Measurements from ENCODE around the gene MTMR3.
"Not testable (repeated sequence)": the region's sequence is repeated elsewhere in the genome, so short reads cannot be mapped to it uniquely, and the experiment has no call there.

The MTMR3 gene

DNA sequence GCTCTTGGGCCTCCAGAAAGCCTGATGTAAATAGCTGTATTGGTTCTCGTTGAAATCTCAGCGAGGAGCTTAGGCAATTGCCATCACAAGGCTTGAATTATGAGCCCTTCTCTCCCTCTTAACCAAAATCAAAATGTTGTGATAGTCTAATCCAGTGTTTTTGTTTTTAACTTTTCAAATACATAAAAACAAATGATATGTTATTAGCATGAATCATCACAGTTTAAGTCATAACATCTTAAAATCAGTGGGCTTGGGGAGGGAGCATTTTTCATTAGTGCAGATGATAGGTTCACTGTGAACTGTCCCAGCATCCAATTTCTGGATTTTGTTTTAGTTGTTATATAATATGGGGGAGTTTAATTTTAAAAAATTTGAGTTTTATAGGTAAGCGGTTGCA is 148.4 kb downstream of the MTMR3 start:
- no peak for DNase-seq

DNA sequence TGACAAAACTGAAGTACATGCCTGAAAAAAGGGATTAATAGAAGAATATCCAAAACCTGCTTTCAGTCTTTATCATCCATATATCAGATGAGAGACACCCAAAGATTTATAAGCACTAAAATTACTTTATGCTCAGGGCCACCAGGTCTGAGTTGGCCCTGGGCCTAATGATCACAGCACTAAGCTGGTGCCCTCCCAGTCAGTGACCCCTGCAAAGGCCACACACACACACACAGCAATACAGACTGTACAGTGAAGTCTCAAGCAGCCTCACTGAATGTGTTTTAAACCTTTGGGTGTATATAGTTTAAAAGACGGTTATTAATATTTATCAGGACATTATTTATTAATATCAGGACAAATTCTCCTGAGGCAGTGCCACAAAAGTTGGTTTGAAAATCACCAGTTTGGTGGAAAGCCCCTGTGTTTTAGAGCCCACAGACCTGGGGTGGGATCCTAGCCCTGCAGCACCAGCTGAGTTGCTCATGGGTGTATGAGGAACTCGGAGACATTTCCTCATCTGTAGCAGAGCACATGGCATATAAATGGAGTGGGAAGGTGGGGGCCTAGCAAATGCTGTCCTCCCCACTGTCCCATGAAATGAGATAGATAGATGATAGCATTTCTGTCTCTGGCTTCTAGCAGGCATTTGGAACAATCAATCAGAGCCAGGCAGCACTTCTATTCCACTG is 148.9 kb downstream of the MTMR3 start:
- DNase-seq, result no peak

DNA sequence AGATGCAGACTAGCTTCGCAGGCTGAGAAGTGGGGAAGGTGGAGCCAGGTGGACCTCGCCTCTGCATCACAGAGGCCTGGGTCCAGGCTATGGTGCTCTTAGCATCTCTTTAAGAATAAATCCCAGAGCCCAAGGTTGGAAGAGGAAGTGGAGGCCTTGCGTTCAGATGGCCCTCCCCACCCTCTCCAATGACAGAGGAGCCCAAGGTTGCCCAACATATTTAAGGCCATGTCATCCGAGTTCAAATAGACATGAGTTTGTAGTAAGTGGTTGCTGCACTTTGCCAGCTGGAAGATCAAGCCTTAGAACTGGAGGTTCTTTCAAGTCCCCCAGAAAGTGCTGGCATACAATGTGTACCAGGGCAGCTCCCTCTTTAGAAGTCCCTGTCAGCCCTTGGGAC is 150.2 kb downstream of the MTMR3 start:
- no peak for DNase-seq

DNA sequence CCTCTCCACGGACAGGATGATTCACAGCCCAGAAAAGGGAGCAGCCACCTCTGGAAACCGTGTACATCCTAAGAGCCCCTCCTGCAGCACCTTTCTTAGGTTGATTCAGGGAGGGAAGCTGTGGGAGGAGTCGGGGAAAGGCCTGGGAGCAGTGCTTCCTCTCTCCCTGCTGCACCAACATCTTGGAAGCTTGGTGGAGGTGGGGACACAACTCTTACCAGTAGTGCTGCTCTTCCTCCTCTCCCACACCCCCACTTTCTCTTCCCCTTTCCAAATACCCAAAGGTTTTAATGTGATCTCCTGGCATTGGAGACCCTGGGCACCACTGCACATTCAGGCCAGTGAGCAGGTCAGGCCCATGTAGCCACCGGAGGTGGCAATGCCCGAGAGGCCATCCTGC is 150.9 kb downstream of the MTMR3 start:
- DNase-seq, result no peak

DNA sequence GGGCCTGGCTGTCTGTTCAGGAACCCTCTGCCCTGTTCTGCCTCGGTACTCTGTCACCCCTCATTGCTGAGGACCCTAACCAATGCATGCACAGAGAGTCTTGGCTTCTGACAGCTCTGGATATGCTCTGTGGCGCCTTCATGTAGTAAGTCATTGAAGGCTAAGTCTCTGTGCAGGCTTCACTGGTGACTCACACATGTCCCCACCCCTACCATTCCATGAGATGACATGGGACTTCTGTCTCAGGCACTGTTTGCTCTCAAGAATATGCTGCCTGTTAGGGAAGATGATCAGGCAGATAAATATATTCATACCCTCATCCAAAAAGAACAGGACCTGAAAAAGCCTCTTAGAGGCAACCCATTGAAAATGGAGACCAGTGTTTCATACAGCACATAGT is 153.7 kb downstream of the MTMR3 start:
- DNase-seq, result no peak

DNA sequence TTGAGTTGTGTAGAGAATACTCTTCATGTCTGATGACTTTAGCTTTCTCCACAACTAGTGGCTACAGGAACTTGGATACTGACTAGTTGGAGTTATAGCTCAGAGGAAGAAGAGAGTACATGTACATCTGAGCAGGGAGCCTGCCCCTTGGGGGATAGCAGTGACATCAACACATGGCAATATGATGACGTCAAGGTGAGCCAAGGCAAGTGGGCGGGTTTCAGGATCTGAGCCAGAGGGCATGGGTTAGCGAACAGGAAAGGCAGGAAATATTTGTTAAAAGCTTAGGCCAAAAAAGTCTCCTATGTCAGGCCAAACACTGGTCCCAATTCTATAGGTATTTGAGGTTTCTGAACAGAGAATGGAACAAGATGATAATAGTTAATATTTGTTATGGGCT is 155.2 kb downstream of the MTMR3 start:
- DNase-seq, result no peak

DNA sequence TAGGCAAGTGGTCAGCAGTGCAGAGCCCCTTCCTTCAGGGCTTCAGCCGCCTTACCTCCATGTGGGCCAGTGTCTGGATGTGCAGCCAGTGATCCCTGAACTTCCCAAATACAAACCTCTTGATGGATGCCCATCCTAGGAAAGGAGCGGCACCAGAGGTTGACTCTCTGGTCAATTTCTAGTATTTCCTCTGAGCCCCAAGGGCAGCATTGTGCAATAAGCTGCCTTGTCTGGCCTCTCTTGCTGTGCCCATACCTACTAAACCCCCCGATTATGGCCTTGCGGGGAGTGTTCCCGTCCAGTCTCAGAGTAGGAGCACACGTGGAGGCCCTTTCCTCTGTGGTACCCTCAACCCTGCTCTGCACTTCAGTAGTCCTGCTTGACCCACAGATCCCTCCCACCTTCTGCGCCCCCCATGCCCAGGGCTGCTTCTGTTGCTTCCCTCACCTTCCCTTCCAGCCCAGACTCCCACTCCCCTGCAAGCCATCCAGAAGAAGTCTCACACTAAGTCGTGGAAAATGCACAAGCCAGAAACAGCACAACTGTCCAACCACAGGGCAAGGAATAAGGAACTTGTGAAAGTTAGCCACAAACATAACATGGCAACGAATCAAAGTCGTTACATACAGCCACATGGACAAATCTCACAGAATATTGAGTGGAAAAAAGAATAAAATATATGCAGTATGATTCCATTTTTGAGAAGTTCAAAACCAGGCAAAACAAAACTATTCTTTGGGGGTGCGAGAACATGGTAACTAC is 157.7 kb downstream of the MTMR3 start:
- no peak for DNase-seq

DNA sequence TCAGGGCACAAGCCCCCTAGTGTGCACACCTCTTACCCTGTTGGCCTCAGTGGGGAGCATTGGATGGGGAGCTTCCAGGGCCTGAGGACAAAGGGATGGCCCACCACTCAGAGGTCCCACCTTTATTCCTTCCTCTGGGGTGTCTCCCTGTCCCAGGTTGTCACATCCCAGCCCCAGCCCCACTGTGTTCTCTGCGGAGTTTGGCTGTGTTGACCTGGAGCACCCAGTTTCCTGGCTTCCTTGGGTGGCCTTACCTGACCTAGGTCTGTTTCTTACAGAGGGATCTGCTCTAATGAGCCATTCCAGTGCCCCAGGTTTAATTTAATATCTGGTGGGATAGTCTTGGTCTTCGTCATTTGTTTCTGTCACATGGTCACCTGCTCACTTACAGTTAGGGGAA is 158.5 kb downstream of the MTMR3 start:
- no peak for DNase-seq

DNA sequence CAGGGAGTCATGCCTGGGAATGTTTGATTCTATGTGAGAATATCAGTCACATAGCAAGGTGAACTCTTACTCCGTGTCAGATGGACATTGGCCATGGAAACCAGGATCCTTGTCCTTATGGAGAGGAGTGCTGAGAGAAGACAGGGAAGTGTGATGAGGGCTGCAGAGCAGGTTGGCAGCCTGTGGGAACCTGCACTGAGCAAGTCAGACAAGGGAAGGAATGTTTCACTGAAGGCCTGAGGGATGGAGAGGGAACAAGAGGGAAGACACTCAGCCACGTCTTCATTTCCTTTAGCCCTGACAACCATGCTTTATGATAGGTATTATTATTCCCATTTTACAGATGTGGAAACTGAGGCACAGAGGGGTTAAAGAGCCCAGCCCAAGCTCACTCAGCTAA is 158.9 kb downstream of the MTMR3 start:
- no peak for DNase-seq

DNA sequence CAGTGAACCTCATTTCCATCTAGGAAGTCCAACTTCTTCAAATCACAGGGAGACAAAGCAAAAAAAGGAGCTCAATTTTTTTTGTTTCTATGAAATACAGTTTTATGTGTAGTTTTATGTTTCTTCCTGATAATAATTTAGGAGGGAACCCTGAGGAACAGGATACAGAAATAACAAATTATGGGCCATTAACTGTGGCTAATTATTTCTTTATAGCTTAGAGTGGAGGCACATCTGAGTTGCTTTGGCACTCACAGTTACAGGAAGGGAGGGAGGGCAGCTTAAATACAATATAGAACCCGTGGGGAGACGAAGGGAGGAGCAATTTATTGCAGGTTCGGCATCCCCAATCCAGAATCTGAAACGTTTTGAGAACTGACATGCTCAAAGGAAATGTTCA is 160.2 kb downstream of the MTMR3 start:
- DNase-seq, result no peak

DNA sequence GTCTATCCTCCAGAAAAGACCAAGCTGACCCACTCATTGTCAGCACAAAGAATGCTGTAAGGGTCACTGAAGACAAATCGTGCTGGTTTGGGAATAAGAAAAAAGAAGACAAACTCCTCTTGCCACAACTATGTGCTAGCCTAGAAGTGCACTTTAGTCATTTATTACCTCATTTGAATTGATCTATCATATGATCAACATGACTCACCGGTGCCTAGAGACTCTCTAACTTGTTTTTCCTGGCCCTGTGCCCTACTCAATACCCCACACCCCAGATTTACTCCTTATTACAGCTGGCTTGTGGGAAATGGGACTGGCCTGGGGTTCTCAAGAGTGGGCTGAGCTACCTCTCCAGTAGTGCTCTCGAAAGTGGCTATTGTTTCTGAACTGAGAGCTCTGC is 161.4 kb downstream of the MTMR3 start:
- DNase-seq, result no peak

DNA sequence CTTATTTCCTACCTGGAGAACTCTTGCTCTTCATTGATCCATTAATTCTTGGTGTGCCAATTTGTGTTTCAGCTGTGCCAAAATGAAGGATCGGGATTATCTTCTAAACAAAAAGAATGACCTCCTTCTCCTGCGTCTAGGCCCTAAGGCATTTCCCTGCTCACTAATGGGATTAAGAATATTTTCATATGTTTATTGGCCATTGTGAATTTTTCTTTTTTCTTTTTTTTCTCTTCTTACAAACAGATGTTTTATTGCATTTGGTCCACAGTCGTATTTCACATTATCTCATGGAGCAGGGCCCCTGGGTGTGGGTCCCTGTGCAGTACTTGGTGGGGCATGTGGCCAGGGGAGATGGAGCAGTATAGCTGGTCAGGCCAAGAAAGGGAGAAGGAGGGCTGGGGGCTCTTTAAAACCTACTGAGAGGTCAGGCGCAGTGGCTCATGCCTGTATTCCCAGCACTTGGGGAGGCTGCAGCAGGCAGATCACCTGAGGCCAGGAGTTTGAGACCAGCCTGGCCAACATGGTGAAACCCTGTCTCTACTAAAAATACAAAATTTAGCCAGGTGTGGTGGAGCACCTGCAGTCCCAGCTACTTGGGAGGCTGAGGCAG is 162.0 kb downstream of the MTMR3 start:
- no peak for DNase-seq

DNA sequence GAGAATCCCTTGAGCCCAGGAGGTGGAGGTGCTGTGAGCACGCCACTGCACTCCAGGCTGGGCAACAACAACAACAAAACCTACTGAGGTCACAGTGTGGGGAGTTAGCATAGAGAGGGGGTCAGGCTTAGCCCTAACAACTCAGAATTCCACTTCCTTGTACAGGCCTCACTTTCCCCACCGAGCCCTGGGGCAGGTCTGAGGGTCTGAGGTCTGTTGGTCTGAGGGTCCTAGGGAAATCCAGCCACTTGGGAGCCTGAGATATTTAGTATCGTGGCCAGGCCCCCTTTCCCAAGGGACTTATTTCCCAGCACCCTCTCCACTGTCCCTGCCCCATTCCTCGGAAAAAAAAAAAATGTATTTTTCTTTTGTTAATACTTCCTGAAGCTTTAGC is 162.5 kb downstream of the MTMR3 start:
- DNase-seq, result no peak

DNA sequence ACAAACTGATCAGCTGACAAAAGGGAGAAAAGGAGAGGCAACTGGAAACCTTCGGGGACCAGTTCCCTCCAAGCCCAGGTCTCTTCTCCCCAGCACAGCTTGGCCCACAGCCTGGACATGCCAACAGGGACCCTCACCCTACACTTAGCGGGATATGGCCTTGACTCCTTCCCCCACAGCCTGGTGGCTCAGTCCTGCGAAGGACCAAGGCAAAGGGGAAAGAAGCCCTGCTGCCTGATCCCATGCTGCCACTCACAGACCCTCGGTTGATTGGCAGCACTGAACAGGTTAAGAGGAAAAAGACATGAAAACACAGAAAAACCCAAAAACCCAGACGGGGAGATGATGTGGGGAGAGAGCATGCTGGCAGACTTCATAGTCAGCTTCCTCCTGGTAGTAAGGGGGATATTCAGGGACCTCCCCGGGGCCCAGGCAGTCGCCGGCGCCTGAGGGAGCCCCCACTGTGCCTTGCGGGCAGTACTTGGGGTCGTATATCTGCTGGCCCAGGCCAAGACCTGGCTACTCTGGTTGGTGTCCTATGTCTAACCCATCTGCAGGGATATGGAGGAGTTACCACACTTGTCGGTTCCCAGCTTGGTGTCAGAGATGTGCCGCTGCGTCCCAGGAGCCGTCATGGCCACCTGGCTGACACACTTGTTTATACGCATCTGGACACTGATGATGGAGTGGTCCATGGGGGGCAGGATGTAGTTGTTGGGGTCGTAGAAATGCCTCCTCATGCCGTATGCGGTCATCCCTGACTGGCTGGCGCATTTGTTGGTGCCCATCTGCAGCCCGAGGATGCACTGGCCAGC is 163.1 kb downstream of the MTMR3 start:
- no peak for DNase-seq

DNA sequence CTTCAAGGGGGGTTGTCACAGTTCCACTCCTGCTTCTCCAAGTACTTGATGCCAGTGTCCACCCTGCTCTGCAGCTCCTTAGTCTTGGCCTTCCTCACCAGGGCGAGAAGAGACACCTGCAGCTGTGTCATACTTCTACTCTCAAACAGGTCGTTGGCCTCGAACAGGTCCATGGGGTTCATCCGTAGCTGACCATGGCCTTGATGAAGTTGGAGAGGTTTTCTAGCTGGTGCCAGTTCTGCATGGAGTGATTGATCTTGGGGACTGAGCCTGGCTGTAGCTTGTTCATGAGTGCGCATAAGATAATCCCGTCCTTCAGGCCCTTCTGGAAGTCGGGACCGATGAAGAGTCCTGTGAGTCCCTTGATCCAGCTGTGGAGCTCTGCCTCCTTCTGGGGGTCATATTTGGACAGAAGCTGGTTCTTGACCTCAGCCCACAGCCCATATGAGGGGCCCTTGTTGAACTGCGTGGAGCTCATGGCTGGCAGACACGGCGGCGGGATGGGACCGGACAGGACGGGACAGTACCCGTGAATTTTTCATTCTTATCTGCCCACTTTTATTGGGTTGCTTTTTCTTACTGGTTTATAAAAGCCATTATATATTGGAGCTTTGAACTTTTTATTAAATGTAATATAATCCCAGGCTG is 163.9 kb downstream of the MTMR3 start:
- DNase-seq, result no peak

DNA sequence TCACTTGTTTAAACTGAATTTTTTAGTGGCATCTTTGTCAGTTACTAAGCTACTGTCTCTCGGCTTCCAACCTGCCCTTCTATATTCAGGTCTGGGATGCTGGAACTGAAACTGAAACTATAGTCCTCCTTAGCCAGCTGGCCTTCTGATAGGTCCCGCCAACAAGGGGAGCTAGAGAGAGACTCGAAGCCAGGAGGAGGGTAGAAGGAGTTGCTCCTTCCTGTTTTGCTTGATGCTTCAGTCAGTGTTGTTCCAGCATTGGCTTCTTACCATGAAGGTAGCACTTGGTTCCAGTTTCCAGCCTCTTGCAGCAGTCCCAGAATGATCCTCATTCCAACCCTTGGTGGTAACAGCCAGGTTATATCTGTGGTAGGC is 164.4 kb downstream of the MTMR3 start:
- DNase-seq, result no peak

DNA sequence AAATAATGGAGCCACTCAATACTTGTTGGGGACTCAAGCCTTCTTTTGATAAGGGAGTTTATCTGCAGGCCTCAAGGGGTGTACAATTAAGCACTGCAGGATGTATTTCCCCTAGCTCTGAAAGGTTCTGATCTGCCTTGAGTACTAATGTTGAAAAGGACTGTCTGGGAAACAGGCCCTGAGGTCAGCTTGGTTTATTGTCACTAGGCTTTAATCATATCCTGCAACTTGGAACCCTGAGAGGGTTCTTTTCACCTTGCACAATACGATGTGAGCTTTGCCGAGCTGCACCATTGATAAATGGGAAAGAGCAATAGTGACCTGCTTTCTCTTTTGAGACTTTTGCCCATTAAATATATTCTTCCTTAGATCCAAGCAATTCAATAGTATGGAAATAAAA is 165.7 kb downstream of the MTMR3 start:
- DNase-seq, result no peak

DNA sequence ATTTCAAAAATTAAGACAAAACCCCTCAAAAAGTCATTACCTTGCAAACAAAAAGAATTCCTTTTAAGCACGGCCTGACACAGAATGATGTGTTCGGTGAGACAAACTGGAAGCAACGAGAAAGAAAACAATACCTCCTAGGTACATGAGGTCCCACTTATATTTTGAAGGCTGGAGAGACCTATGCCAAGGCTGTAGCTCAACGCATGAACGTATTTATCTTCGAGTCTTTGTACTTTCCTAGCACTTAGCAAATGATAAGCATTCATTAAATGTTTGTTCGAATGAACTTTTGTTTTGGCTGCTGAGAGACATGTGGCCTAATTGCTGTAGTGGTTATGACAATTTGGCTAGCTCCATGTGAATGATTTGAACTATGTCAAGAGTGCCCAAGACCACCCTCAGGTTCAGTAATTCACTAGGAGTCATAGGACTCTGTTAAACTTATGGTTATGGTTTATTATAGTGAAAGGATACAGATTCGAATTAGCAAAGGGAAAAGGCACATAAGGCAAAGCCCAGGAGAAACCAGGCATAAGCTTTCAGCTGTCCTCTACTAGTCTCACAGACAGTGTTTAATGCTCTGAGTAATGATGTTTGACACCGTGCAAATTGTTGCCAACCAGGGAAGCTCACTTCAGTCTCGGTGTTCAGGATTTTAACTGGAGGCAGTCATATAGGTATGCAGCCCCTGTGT is 171.2 kb downstream of the MTMR3 start:
- DNase-seq, result no peak

DNA sequence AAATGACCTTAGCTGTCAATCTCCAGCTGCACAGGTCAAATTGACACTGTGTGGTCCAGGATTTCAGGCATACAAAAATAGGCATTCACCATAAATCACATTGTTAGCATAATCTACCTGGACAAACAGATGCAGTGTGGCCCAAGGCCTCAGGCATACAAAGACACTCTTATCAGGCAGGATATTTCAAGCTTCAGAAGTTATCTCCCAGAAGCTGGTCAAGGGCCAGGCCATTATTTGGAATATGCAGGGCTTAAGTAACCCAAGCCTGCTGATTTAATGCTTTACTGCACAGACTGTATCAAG is 171.7 kb downstream of the MTMR3 start:
- no peak for DNase-seq

DNA sequence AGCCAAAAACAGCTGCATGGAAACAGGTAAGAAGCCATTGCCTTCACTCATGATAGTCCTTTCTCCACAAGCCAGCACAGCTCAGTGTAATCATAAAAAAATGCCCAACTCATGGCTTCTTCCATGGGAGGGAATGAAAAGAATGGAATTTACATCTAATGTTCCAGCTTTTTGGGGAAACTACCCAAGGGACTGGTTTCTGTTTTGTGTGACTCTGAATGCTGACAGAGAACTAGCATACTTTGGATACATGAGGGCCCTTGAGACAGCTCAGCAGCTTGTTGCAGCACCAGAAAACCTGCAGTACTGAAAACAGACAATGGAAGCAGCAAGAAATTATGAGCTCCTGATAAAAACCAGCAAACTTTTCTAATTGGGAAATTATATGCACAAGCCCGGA is 173.0 kb downstream of the MTMR3 start:
- DNase-seq, result no peak

DNA sequence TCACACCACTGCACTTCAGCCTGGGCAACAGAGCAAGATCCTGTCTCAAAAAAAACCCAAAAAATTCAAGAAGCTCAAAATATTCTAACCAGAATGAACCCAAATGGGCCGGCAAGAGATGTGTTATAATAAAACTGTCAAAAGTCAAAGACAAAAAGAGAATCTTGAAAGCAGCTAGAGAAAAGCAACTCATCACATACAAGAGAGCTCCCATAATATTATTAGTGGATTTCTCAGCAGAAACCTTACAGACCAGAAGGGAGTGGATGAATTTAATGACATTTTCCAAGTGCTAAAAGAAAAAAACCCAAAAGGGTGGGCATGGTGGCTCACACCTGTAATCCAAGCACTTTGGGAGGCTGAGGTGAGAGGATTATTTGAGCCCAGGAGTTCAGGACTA is 174.4 kb downstream of the MTMR3 start:
- DNase-seq, result no peak

DNA sequence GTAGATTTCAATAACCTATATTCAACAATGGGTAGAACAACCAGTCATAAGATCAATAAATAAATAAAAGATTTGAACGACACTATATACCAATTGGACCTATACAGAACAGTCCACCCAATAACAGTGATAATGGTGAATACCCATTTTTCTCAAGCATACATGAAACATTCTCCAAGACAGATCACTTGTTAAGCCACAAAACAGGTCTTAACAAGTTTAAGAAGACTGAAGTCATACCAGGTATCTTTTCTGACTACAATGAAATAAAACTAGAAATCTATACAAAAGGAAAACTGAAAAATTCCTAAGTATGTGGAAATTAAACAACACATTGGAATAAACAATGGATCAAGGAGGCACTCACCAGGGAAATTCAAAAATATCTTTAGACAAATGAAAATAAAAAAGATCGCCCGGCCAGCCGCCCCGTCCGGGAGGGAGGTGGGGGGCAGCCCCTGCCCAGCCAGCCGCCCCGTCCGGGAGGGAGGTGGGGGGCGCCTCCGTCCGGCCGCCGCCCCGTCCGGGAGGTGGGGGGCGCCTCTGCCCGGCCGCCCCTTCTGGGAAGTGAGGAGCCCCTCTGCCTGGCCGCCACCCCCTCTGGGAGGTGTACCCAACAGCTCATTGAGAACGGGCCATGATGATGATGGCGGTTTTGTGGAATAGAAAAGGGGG is 176.5 kb downstream of the MTMR3 start:
- not testable (repeated sequence) for DNase-seq
